HL-60 (cell line): ENCODE measurements around the gene UBAP2.

ENCODE experiments used
- CTCF ChIP-seq: IDR thresholded peaks from one replicate; pipeline ENCODE4 v1.5.1; 2011; ENCODE audit warnings: low read length, control low read depth, inconsistent platforms; ENCODE audit not compliant: insufficient read depth
- POLR2AphosphoS5 ChIP-seq: IDR thresholded peaks from 2 replicates; pipeline ENCODE4 v1.6.1; 2012; ENCODE audit warnings: low read depth

GRCh38 chr9:33942471-33943083 is 106.1 kb downstream of the UBAP2 start:
- no peak for TF ChIP-seq POLR2AphosphoS5
- TF ChIP-seq CTCF, result no peak
